Ectodermal cell (in vitro differentiated cells): ENCODE measurements around the gene CLEC11A.
"Not testable (repeated sequence)": the region's sequence is repeated elsewhere in the genome, so short reads cannot be mapped to it uniquely, and the experiment has no call there.

Source experiments
- H3K27ac ChIP-seq: 2 replicates; pipeline ENCODE4 v1.7.0; 2013; ENCODE audit warnings: mild to moderate bottlenecking, low read depth, low read length; ENCODE audit not compliant: insufficient read depth, poor library complexity, severe bottlenecking
- H3K27me3 ChIP-seq: 2 replicates; pipeline ENCODE4 v1.7.0; 2013; ENCODE audit warnings: mild to moderate bottlenecking, low read length; ENCODE audit not compliant: insufficient read depth, control insufficient read depth, poor library complexity, severe bottlenecking
- H3K36me3 ChIP-seq: one replicate; pipeline ENCODE4 v1.7.0; 2013; ENCODE audit warnings: low read length; ENCODE audit not compliant: control insufficient read depth, insufficient read depth
- H3K4me1 ChIP-seq: one replicate; pipeline ENCODE4 v1.7.0; 2013; ENCODE audit warnings: low read length; ENCODE audit not compliant: control insufficient read depth, insufficient read depth
- H3K4me3 ChIP-seq: 2 replicates; pipeline ENCODE4 v1.7.0; 2013; ENCODE audit warnings: low read depth, low read length, control low read depth; ENCODE audit not compliant: insufficient read depth
- H3K9me3 ChIP-seq: 2 replicates; pipeline ENCODE4 v1.7.0; 2013; ENCODE audit warnings: mild to moderate bottlenecking, low read length, moderate library complexity; ENCODE audit not compliant: control insufficient read depth
- WGBS, 2 experiments: methylation state at CpG; one replicate each; pipeline ENCODE4 v1.1.7; 2013; ENCODE audit warnings: missing lambda C conversion rate in 2 of 2; 5-methylcytosine and 5-hydroxymethylcytosine counted together

The CLEC11A gene

GRCh38 chr19:50773454-50773853 lies 50.3 kb downstream of the CLEC11A start:
- not testable (repeated sequence) for H3K27ac ChIP-seq, H3K36me3 ChIP-seq, H3K9me3 ChIP-seq, H3K4me3 ChIP-seq, H3K4me1 ChIP-seq
- H3K27me3 ChIP-seq: peaks cover 14% of the 10 kb centered on the region
- WGBS, 2 experiments: 73 to 81% methylated on average over 7 of the region's 7 CpGs
